Choroid plexus epithelial cell (primary cell): ENCODE data around the gene TBC1D22A.

ENCODE experiments used
- DNase-seq: peaks from one replicate; pipeline ENCODE4 v3.0.0-alpha.2; 2010; ENCODE audit warnings: low read depth
- H3K4me3 ChIP-seq: 2 replicates; pipeline ENCODE4 v1.5.1; 2011; ENCODE audit warnings: low read depth, mild to moderate bottlenecking, control low read depth, low read length, moderate library complexity
- TF ChIP-seq, protein P1 (sequence below): conservative IDR thresholded peaks from 2 replicates; pipeline ENCODE4 v1.5.1; 2011; ENCODE audit warnings: low read depth, mild to moderate bottlenecking, control low read depth, inconsistent platforms, low read length, moderate library complexity

The TBC1D22A gene

DNA sequence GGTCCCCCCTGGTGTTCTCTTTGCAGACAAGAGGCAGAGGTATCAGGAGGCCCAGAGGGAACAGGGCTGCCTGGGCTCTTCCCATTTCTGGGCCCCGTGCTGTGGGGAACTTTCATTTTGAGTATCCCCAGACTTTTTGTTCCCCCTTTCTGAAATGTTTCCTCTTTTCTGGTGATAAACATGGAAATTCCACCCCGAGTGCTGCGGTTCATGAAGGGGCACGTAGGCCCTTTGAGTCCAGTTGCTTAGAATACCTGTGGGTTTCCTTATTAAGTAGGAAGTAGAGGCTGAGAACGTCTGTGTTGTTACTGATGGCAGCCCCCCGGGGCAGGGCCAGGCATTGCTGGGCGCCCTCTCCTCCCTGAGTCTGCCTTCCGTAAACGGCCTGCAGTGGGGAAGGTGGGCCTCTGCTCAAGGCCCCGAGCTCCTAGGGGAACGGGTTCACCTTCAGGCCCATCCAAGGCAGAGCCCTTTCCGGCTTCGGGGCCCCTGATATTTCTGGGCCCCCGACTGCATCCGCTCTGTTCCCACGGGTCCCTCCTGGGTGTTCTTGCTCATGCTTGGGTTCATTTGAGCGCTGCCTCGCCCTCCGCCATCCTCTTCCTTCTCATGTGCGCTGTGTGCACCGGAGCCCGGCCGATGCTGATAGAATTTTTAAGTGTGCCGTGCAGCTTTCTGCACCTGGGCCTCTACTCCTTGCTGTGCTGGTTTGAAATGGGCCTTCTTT, 12.0 kb downstream of the TBC1D22A start:
- DNase-seq, result no peak
- no peak overlapping the region for H3K4me3 ChIP-seq
- TF ChIP-seq, protein P1, sequence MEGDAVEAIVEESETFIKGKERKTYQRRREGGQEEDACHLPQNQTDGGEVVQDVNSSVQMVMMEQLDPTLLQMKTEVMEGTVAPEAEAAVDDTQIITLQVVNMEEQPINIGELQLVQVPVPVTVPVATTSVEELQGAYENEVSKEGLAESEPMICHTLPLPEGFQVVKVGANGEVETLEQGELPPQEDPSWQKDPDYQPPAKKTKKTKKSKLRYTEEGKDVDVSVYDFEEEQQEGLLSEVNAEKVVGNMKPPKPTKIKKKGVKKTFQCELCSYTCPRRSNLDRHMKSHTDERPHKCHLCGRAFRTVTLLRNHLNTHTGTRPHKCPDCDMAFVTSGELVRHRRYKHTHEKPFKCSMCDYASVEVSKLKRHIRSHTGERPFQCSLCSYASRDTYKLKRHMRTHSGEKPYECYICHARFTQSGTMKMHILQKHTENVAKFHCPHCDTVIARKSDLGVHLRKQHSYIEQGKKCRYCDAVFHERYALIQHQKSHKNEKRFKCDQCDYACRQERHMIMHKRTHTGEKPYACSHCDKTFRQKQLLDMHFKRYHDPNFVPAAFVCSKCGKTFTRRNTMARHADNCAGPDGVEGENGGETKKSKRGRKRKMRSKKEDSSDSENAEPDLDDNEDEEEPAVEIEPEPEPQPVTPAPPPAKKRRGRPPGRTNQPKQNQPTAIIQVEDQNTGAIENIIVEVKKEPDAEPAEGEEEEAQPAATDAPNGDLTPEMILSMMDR, result no peak

GRCh38 chr22:46774980-46775849, 12.8 kb downstream of the TBC1D22A start:
- no peak overlapping the region for H3K4me3 ChIP-seq
- no peak for DNase-seq

GRCh38 chr22:46775850-46776826, 13.7 kb downstream of the TBC1D22A start:
- no peak for DNase-seq
- TF ChIP-seq, protein P1, result no peak
- H3K4me3 ChIP-seq, result no peak overlapping the region

More at GRCh38 chr22:46774980-46775849, 12.8 kb downstream of the TBC1D22A start:
- TF ChIP-seq, protein P1, result no peak

- H3K4me3 ChIP-seq, result no peak overlapping the region
- DNase-seq, result no peak
- TF ChIP-seq, protein P1, result no peak
Observed at GRCh38 chr22:46776876-46777608, 14.6 kb downstream of the TBC1D22A start.

DNA sequence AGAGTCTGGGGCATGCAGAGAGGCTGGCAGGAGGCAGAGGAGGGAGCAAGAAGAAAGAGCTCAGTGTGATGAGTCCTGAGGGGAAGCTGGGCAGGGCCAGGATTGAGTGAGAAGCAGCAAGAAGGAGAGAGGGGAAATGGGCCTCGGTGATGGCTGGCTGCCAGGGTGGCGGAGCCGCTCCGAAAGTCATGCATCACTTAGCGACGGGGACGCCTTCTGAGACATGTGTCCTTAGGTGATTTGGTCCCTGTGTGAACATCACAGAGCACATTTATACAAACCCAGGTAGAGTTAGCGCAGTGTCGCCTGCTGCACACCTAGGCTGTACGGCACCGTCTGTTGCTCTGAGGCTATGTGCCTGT, 15.1 kb downstream of the TBC1D22A start:
- TF ChIP-seq, protein P1, result no peak
- no peak for DNase-seq
- no peak overlapping the region for H3K4me3 ChIP-seq

- H3K4me3 ChIP-seq, result no peak overlapping the region
- TF ChIP-seq, protein P1, result no peak
- no peak for DNase-seq
Observed at GRCh38 chr22:46779023-46779422, 16.6 kb downstream of the TBC1D22A start.
